Astrocyte of the spinal cord (primary cell): ENCODE results near the gene RACK1.
A peak's percentile ranks its signal among the peaks of the same experiment; 100 is the strongest.

Experiments used
- DNase-seq: peaks from one replicate; pipeline ENCODE4 v3.0.0; 2011; ENCODE audit warnings: low read depth, low spot score
- H3K4me3 ChIP-seq: 2 replicates; pipeline ENCODE4 v1.5.1; 2011; ENCODE audit warnings: low read depth, mild to moderate bottlenecking, low read length, moderate library complexity
- CTCF ChIP-seq: IDR thresholded peaks from 2 replicates; pipeline ENCODE4 v1.5.1; 2012; ENCODE audit warnings: low read depth, mild to moderate bottlenecking, low read length, inconsistent platforms
- in situ Hi-C: cut with HindIII; loops from 2 replicates; pipeline ENCODE4 v1.10.0; 2017; ENCODE audit warnings: low sequenced_read_pairs

Gene RACK1

GRCh38 chr5:181261320-181262049 is 17.8 kb upstream of the RACK1 start:
- in situ Hi-C loops: no loop called here
- peak overlapping the region; percentile 83 for H3K4me3 ChIP-seq
- DNase-seq: peak; percentile 78
- no peak for TF ChIP-seq CTCF

DNA sequence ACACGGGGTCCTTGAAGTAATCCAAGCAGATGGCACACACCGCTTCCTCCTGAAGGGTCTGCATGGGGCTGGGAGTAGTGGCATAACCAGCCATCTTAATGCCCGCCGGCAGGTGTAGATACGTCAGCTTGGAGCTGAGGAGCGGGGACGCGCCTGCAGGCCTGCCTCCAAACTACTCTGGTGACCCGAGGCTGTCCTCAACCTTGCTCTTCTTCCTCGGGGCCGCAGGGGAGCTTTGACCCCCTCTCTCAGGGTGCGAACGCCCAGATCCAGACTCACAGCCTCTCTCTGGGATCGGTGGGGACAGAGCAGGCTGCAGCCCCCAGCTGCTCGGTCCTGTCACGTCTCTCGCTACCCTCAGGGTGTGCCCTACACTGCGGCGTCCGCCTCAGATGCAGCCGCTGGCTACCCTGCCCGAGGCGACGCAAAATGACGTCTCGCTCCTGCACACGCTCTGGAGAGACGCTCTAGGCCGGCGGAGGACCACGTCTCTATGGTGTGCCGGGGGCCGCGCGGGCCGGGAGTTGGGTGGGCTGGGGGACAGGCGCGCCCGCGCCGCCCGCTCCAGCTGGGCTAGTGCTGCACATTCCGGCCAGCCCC is 17.1 kb upstream of the RACK1 start, which contains the start of gene TRIM52:
TRIM52 (minus strand) TSS at position 424 of the 600 bp plus-strand sequence; CDS start at position 94, 330 bp downstream.
- DNase-seq: peak; percentile 88
- in situ Hi-C loops: no loop called here
- TF ChIP-seq CTCF: no peak
- peak within 1 kb of the TSS; percentile 83 for H3K4me3 ChIP-seq

- TF ChIP-seq CTCF: no peak
- in situ Hi-C loops: no loop called here
- peak overlapping the region; percentile 83 for H3K4me3 ChIP-seq
- no peak for DNase-seq
Measured at GRCh38 chr5:181259974-181260719, 16.4 kb upstream of the RACK1 start.

GRCh38 chr5:181259283-181259682 is 15.6 kb upstream of the RACK1 start:
- no peak for TF ChIP-seq CTCF
- peak overlapping the region; percentile 83 for H3K4me3 ChIP-seq
- no peak for DNase-seq
- in situ Hi-C loops: no loop called here

DNA sequence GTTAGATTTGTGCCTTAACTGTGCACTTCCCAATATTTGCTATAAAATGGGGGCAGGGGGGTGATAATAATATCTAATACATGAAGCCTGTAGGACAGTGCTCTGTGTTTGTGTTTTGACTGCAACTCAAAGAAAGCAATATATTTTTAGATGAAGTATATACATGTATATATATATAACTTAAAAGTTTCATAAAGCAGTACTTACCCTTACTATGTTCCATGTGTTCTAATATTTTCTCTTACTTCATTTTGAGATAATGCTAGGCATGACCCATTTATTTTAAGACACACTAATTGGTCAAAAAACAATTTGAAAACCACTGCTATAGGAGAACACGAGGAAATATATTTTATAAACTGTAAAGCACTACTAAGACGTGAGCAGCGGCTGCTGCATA is 14.9 kb upstream of the RACK1 start:
- no peak for TF ChIP-seq CTCF
- no peak for DNase-seq
- peak overlapping the region; percentile 83 for H3K4me3 ChIP-seq
- in situ Hi-C loops: no loop called here

DNA sequence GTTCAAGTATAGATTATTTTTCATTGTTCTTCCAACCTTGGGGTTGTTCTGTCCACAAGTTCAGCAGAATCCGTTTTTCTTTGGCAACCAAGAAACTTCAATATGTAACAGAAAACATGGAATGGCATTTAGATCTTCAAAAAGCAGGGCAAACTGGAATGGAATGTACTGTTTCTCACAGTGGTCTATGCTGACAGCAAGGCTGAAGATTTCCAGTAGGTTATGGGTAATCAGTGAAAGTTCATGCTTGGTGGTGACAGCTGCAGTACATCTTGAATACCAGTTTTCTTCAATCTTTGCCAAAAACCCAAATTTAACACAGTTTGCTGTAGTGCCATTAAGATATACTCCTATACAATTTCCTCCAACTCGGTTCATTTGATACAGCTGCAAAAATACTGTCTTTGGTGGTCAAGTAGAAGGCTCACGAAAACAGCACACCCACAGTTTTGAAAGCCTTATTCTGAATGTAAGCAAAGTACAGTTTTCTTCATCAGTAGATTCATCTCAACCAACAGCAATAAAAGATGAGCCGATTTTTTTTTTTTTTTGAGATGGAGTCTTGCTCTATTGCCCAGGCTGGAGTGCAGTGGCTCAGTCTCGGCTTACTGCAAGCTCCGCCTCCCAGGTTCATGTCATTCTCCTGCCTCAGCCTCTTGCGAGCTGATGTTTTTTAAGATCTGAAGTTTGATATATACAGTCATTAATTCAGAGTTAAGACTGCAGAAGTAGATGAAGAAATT is 12.3 kb upstream of the RACK1 start:
- no peak for TF ChIP-seq CTCF
- no peak overlapping the region for H3K4me3 ChIP-seq
- DNase-seq: no peak
- in situ Hi-C loops: no loop called here
